ENCODE data around the gene ALDH1L2. TPM values are rescaled to one million over a fixed set of nuclear protein-coding genes. Genes with fewer than 3 reads are reported as not detected.

ALDH1L2 gene
- total RNA-seq = 1 to 10 TPM in 1 of 3 donors, not detected in 2; 1.1 TPM
- total RNA-seq (2013) = 0.16 TPM

DNA sequence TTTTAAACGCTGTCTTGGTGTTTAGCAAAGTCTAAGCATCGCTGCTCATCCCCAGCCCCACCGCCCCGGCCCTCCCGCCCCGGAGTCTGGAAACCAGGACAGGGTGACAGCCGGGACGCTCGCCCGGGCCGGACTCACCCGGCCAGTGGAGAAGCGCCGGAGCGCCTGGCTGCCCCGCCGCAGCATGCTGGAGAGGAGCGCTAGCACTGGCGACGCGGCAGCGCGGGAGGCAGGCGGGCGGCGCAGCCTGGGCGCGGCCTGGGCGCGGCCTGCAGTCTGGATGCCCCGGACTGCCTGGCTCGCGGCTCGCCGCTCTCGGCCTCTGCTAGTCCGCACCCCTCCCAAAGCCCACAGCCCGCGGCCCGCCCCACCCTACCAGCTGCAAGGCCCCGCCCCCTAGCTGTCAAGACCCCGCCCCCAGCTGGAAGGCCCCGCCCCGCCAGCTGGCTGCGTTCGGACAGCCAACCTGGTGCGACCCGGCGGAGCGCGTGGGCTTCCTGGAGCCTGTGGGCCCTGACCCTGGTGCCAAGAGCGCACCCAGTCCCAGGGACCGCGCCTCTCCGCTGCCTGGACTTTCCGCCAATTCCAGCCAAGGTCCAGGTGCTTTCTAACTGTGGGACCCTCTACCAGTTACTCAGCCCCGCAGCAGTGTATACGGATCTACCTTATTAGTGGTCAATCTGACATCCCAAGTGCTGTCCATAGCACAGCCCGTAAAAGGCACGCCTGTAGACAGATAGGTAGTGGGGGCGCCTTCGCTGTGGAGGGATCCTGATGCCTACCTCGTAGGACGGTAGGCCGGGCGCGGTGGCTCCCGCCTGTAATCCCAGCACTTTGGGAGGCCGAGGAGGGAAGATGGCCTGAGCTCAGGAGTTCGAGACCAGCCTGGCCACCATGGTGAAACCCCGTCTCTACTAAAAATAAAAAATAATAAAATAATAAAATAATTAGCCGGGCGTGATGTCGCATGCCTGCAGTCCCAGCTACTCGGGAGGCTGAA is at the start of gene ALDH1L2:
Gene ALDH1L2 (minus strand): TSS at position 208 of the 1,000 bp plus-strand sequence. CDS start 22 bp downstream, at position 186.
- Mint-ChIP-seq H3K4me3 (peak within 1 kb of the TSS; percentile 72), H3K4me1 (peaks cover 7 to 8% of the 10 kb centered on the region in 2 donors), H3K36me3 (no peaks in the 10 kb centered on the region), H3K9me3 (no peaks in the 10 kb centered on the region), H3K27me3 (ENCODE audit: low read depth in 2 of 2) (peaks cover 33 to 49% of the 10 kb centered on the region in 2 donors), H3K27ac (no peak within 1 kb of the TSS)
- DNase-seq (peak; percentile 20 to 44), ATAC-seq (peak; percentile 73 to 82 (median 75))
- Histone ChIP-seq H3K27me3 (ENCODE audit: control insufficient read depth, insufficient read depth, low read length) (peaks cover 17% of the 10 kb centered on the region), H3K4me3 (ENCODE audit: low read length) (peak within 1 kb of the TSS; percentile 1), H3K4me1 (ENCODE audit: control insufficient read depth, insufficient read depth, low read length) (peaks cover 8% of the 10 kb centered on the region), H3K27ac (ENCODE audit: low read length) (no peak within 1 kb of the TSS), H3K9me3 (ENCODE audit: control insufficient read depth, insufficient read depth, low read length) (no peaks in the 10 kb centered on the region), H3K36me3 (ENCODE audit: control insufficient read depth, insufficient read depth, low read length) (no peaks in the 10 kb centered on the region)
- 26% methylated on average over 73 of the region's 75 CpGs for WGBS (ENCODE audit: insufficient coverage)
- TF ChIP-seq, protein P1, sequence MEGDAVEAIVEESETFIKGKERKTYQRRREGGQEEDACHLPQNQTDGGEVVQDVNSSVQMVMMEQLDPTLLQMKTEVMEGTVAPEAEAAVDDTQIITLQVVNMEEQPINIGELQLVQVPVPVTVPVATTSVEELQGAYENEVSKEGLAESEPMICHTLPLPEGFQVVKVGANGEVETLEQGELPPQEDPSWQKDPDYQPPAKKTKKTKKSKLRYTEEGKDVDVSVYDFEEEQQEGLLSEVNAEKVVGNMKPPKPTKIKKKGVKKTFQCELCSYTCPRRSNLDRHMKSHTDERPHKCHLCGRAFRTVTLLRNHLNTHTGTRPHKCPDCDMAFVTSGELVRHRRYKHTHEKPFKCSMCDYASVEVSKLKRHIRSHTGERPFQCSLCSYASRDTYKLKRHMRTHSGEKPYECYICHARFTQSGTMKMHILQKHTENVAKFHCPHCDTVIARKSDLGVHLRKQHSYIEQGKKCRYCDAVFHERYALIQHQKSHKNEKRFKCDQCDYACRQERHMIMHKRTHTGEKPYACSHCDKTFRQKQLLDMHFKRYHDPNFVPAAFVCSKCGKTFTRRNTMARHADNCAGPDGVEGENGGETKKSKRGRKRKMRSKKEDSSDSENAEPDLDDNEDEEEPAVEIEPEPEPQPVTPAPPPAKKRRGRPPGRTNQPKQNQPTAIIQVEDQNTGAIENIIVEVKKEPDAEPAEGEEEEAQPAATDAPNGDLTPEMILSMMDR (IDR thresholded peaks at IDR 0.05) = no peak
- intact Hi-C loops (cut with micrococcal nuclease) = no loop called here

DNA sequence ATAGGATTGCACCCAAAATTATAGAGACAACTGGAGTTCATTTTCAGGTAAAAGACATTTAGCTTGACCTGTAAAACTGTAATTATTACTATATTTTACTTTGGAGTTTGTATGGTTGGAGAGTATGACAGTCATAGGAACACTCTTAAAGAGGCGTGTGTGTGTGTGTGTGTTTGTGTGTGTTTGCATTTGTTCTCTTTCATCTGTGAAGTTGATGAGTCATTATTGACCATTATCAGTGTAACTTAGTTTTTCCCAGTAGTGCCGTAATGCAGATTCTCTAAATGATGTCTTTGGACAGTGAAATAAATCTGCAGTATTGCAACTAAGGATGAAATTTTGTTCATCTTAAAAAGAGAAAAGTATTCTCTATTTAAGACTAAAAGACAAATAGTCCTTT is 36.3 kb upstream of the ALDH1L2 start:
- no peak overlapping the region for H3K4me3 ChIP-seq (ENCODE audit: low read length)
- H3K4me1 ChIP-seq (ENCODE audit: control insufficient read depth, insufficient read depth, low read length) = no peaks in the 10 kb centered on the region
- H3K27ac Mint-ChIP-seq = no peak overlapping the region
- no peak for ATAC-seq
- WGBS (ENCODE audit: insufficient coverage) = 100% methylated on average over 2 of the region's 2 CpGs
- intact Hi-C loops (cut with micrococcal nuclease) = no loop called here
- TF ChIP-seq, protein P1 (IDR thresholded peaks at IDR 0.05) = no peak
- no peaks in the 10 kb centered on the region for H3K4me1 Mint-ChIP-seq
- H3K36me3 ChIP-seq (ENCODE audit: control insufficient read depth, insufficient read depth, low read length) = peaks cover 85% of the 10 kb centered on the region
- no peak overlapping the region for H3K27ac ChIP-seq (ENCODE audit: low read length)
- H3K27me3 Mint-ChIP-seq (ENCODE audit: low read depth in 2 of 2) = no peaks in the 10 kb centered on the region
- no peaks in the 10 kb centered on the region for H3K9me3 ChIP-seq (ENCODE audit: control insufficient read depth, insufficient read depth, low read length)
- H3K9me3 Mint-ChIP-seq = no peaks in the 10 kb centered on the region
- DNase-seq = no peak
- peaks cover 32% of the 10 kb centered on the region for H3K36me3 Mint-ChIP-seq
- no peak overlapping the region for H3K4me3 Mint-ChIP-seq
- no peaks in the 10 kb centered on the region for H3K27me3 ChIP-seq (ENCODE audit: control insufficient read depth, insufficient read depth, low read length)

DNA sequence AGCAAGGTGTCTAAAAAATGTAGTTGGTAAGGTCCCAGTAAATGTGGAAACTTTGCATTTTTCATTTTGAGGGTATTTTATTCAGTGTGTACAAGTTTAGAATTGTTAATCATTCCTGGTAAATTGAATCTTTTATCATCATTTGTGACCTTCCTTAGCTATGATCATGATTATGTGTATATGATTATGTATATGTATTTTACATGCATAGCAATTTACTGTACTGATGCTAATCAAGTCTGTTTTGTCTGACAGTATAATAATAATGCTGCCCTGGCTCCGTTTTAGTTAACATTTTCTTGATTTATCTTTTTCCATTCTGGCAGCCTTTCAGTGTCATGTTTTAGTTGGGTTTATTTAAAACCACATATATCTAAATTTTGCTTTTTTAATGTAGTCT is 32.7 kb upstream of the ALDH1L2 start:
- no peak for DNase-seq
- WGBS (ENCODE audit: insufficient coverage) = 89% methylated on average over 1 of the region's 1 CpG
- Histone ChIP-seq H3K9me3 (ENCODE audit: control insufficient read depth, insufficient read depth, low read length) (no peaks in the 10 kb centered on the region), H3K36me3 (ENCODE audit: control insufficient read depth, insufficient read depth, low read length) (peaks cover 88% of the 10 kb centered on the region), H3K4me3 (ENCODE audit: low read length) (no peak overlapping the region), H3K27me3 (ENCODE audit: control insufficient read depth, insufficient read depth, low read length) (no peaks in the 10 kb centered on the region), H3K4me1 (ENCODE audit: control insufficient read depth, insufficient read depth, low read length) (no peaks in the 10 kb centered on the region), H3K27ac (ENCODE audit: low read length) (no peak overlapping the region)
- TF ChIP-seq, protein P1 (IDR thresholded peaks at IDR 0.05) = no peak
- H3K9me3 Mint-ChIP-seq = no peaks in the 10 kb centered on the region
- H3K27me3 Mint-ChIP-seq (ENCODE audit: low read depth in 2 of 2) = no peaks in the 10 kb centered on the region
- no peak overlapping the region for H3K27ac Mint-ChIP-seq
- ATAC-seq = no peak
- H3K4me3 Mint-ChIP-seq = no peak overlapping the region
- intact Hi-C loops (cut with micrococcal nuclease) = no loop called here
- H3K36me3 Mint-ChIP-seq = peaks cover 32% of the 10 kb centered on the region
- peaks cover 12 to 14% of the 10 kb centered on the region in 2 donors for H3K4me1 Mint-ChIP-seq
